ENCODE measurements around the gene NACC1.

DNA sequence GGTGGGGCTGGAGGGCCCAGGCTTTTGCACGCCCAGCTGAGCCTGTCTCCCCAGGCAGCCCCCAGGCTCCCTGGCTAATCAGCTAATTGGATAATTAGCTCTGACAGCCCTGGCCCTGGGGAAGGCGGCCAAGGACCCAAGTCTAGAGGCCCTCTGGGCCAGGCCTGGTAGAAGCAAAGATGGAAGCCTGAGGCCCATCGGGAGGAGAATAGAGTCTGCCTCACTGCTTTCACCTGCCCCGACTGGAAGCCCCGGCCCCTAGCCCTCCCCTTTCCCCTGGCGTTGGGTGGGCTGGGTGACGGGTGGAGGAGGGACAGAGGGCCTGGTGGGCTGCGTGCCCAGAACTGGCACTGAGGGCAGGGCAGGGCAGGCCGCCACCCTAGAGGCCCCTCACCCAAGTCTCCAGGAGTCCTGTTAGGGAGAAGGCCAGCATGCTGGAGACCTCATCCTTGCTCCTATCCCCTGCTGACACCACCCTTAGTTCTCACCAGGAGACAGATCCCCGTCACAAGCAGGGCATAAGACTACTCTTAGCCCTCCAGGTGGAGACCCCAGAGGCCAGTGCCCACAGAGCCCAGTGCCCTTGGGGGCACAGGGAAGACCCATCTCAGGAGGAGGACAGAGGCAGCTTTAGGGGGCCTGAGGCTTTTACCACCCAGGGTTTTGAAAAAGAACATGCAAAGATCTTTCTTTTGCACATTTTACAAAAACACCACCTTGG is 27.4 kb upstream of the NACC1 start:
- TF ChIP-seq POLR2A (IDR thresholded peaks at IDR 0.05) = no peak
- TF ChIP-seq, protein P1, sequence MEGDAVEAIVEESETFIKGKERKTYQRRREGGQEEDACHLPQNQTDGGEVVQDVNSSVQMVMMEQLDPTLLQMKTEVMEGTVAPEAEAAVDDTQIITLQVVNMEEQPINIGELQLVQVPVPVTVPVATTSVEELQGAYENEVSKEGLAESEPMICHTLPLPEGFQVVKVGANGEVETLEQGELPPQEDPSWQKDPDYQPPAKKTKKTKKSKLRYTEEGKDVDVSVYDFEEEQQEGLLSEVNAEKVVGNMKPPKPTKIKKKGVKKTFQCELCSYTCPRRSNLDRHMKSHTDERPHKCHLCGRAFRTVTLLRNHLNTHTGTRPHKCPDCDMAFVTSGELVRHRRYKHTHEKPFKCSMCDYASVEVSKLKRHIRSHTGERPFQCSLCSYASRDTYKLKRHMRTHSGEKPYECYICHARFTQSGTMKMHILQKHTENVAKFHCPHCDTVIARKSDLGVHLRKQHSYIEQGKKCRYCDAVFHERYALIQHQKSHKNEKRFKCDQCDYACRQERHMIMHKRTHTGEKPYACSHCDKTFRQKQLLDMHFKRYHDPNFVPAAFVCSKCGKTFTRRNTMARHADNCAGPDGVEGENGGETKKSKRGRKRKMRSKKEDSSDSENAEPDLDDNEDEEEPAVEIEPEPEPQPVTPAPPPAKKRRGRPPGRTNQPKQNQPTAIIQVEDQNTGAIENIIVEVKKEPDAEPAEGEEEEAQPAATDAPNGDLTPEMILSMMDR (IDR thresholded peaks at IDR 0.05) = no peak
- no peak for TF ChIP-seq POLR2AphosphoS5 (IDR thresholded peaks at IDR 0.05; ENCODE audit: insufficient read depth in 1 of 2, low read depth in 1 of 2)

All from vagina (tissue), 2 donors.